NCI-H510A (cell line): ENCODE results near the gene PHYKPL.
"Not testable (repeated sequence)": the region's sequence is repeated elsewhere in the genome, so short reads cannot be mapped to it uniquely, and the experiment has no call there.

Experiments
- DNase-seq: peaks from one replicate; lab custom pipeline; 2025; lab: John Stamatoyannopoulos, UW

The PHYKPL gene

DNA sequence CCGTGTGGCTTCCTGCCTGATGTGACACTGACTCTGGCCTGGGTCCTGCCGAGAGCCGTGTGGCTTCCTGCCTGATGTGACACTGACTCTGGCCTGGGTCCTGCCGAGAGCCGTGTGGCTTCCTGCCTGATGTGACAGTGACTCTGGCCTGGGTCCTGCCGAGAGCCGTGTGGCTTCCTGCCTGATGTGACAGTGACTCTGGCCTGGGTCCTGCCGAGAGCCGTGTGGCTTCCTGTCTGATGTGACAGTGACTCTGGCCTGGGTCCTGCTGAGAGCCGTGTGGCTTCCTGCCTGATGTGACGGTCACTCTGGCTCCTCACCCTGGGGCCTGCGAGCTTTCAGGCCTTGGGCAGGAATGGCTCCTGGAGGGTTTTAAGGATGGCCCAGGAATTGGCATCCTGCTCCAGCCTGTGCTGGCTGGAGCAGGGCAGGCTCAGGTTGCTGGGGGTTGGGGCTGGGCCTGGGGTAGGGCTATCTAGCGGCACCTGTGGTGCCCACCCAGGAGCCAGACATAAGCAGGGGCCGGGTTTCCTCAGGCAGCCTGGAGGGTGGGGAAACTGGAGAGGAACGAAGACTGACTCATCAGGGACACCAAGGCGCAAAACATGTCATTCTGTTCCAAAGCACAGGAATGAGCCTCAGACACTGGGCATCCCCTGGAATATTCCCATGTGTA, 7.2 kb upstream of the PHYKPL start:
- not testable (repeated sequence) for DNase-seq

DNA sequence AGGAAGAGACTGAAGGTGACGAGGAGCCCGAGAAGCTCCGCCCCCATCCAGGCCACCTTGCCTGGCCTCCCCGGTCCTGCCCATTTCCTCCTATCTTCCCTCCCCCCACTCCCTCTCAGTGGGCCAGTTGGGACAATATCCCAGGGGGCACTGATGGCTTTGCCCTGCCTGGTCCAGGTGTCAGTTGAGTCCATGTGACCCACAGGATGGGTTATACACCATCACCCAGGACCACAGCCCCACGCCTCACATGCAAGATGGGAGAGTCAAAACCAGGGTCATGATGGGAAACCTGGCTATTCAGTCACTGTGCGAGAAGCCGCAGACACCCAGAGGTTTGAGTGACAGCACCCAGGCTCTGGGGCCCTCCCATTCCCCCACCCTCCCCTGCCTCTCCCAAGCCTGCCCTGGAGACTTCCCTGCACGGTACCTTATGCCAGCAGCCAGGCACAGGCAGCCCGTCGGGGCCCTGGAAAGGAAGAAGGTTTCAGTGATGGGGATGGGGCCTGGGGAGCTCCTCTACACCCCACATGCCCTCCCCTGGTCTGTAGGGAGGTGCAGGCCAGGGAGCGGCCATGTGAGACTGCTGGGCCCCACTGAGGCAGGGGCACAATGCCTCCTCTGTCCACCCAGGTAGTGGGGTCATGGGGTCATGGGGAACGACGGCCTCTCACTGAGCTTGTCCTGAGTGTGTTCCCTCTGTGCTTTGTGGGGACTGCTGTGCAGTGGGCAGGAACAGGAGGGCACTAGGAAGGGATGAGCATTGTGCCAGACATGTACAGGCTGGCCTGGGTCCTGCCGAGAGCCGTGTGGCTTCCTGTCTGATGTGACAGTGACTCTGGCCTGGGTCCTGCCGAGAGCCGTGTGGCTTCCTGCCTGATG, 6.3 kb upstream of the PHYKPL start:
- no peak for DNase-seq

DNA sequence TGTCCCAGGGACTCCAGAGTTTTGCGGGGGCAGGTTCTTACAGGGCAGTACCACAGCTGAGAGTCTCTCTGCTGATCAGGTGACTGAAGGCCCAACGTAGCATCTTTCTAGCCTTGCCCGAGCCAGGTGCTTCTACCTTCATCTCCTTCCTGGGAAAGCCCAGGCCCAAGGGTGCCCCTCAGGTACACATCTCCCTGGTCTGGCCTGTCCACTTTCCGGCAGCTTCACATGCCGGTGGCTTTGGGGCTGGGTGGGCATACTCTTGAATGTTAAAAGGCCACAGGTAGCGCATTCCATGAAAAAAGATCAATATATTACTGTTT, 5.7 kb upstream of the PHYKPL start:
- DNase-seq = no peak

DNA sequence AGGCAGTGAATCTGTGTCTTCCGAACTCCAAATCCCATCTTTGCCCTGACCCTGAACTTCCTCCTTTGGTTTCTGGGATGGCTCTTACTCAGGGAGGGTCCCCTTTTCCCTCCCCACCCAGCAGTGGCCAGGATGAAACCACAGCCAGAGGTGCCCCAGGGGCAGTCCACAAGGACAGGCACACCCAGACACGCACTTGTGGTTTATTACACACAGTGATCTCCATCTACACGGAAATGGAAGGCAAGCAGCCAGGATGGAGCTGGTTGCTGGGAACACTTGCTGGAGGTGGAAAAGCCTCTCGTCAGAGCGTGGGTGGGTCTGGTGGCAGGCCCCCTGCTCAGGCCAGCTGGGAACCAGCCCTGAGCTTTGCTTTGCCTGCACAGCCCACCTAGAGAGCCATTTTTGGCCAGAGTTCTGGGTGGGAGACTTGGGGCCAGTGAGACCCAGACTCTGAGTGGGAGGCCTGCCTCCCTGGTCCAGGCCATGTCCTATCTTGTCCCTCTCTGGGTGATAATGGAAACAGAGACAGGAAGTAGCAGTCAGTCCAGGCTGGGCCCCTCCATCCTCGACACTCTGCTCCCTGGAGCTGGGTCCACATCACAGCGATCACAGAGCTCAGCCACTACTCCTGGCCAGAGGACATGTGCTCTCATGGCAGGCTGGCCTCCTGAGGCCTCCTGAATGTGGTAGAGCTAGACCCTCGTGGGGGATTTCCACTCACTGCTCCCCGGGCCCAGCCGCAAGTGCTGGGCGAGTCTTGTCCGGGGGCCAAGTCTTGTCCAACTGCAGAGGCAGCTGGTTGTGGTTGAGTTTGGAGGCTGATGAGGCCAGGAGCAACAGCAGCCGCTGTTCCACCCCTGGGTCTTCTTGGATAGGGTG, 5.1 kb upstream of the PHYKPL start:
- no peak for DNase-seq

- DNase-seq = no peak
These were observed 4.1 kb upstream of the PHYKPL start for GRCh38 chr5:178236679-178237078.

DNA sequence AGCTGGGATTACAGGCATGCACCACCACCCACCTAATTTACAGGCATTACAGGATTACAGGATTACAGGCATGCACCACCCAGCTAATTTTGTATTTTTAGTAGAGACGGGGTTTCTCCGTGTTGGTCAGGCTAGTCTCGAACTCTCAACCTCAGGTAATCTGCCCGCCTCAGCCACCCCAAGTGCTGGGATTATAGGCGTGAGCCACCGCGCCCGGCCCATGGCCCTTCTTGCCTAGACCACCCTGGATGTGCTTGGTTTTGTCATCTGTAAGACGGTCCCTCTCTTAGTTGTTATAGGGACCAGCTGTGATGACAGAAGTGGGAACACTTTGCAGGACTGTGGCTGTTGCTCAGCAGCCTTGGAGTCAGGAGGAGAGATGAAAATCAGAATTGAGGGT, 3.5 kb upstream of the PHYKPL start:
- no peak for DNase-seq

- DNase-seq = no peak
These were observed 3.0 kb upstream of the PHYKPL start for GRCh38 chr5:178235588-178235974.

DNA sequence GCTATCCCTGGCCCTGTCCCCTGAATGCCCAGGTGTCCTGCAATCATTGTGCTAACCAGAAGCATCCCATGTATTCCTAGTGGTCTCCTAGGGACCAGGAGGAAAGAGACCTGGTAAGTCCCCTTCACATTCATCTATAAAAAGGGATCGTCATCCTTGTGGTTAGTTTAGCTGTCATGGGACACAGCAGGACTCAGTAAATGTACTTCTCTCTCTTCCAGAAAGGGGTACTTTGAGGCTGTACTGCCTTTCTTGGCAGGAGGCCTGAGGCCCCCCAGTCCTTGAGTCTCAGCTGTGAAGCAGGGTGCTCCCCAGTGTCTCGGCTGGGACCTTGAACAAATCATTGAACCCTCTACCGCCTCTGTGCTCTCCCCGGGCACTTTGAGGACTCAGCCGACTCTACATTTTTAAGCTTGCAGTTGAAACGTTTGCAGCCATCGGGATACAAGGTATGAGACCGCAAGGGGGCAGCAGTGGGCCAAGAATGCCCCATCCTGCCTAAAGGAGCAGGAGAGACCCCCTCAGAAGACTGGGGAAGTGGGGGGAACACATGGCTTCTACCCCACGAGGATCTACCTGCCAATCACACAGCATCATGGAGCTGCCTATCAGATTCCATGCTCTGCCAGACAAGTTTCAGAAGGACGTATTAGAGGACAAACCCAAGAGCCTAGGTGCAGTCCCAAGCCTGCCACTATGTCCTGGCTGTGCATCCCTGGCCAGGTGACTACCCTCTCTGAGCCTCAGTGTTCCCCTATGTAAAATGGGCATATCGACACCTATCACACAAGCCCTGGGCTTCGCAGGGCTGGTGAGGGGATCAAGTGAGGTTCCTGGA, 2.4 kb upstream of the PHYKPL start:
- no peak for DNase-seq

- no peak for DNase-seq
These were observed 1.6 kb upstream of the PHYKPL start for GRCh38 chr5:178234121-178234749.

DNA sequence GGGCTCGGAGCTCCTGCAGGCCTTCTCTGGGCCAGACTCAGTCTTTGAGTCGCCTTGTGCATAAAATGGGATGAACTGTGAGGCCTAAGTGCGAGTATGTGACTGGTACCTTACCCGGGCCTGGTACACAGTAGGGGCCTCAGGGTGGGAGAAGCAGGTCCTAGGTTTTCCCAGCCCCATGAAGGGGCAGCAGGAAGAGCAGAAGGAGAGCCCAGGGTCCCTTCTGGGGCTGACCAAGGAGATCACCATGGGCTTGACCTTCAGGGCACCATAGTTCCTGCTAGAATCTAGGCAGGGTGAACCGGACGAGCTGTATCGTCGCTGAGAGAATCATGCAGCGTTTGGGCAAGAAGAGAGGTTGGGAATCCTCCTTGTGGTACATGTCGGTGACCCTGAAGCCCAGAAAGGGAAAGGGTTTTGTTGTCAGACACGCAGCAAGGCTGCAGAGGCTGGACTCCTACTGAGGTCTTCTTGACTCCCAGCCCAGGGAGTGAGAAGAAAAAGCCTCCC, 373 bp upstream of the PHYKPL start:
- DNase-seq = no peak

DNA sequence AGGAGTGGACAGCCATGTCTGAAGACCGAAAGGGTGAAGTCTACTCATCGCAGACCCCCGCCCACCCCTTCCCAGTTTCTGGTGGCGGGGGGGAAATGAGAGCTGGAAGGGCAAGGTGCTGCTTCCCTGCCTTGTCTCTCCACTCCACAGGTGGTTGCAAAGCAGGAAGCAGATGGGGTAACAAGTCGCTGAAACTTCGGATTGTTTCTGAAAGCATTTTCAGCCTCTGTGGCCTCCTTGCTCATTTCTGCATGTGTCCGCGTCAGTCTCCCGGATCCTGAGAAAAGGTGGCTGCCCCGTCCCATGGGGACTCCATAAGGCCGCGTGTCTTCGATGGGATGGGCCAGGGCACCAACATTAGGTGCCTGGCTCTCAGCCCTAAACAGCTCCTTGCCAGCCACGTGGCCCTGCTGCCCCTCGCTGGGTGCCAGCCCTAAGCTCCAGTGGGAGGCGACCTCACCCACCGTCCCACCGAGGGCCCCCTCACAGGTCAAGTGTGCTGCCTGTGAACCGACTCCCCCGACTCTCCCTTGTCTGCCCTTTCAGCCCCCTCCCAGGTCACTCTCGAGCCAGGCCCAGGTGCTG, 971 bp downstream of the PHYKPL start:
- DNase-seq = no peak

DNA sequence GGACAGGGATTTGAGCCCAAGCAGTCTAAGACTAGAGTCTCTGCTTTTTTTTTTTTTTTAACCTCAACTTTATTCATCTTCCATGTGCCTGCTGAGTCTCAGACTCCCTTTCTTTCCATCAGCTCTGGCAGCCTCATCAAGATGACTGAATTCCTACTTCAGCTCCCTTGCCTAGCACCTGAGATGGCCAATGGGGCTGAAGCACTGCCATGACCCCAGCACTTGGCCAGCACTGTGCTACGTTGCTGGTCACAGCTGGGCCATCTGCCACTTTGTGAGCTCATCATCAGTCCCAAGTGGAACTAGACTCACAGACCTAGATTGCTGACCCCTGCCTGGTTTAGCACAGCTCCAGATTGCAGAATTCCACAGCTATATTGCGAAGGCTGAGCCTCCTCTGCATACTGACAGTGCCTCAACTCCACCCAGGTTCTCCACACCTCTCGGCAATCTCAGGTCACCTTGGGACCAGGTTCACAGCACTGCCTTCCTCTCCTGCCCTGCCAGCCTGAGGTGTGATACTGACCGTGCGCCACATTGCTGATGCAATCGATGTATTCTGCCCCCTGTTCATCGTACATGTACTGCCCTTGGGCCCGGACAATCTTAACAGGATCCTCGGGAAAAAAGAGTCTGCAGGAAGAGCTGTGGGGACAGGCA, 1.6 kb downstream of the PHYKPL start:
- DNase-seq = no peak

GRCh38 chr5:178229861-178230260, 2.7 kb downstream of the PHYKPL start:
- no peak for DNase-seq

GRCh38 chr5:178229111-178229510, 3.5 kb downstream of the PHYKPL start:
- not testable (repeated sequence) for DNase-seq

DNA sequence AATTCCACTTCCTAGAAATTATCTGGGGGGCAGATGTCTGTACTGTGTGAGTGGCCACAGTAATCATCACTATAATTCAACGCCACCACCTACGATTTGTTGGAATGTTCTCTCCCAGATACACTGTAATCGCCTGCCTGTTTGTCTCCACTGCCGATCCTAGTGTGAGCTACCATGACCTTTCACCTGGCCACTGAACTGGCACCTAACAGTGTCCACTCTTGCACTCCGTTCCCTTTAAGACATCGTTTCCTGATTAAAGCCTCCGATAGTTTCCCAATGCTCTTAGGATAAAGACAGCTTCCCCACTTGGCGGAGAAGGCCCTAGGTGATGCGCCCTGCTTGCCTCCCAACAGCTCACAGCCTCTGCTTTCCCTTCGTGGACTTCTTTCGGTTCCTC, 4.0 kb downstream of the PHYKPL start:
- DNase-seq = no peak

DNA sequence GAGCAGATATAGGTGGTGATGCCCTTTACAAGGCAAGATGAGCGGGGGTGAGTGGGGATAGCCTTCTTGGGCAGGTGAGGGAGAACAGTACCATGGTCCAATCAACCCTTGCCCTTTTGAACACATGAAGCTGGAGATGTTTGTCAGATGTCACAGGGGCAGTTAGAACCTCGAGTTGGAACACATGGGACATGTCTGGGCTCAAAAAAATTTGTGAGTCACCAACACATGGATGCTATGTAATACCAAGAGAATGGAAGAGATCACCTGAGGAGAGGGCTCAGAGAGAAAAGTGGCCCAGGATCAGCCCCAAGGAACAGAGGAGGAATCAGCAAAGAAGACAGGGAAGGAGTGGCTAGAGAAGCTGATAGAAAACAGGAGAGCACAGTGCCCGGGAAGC, 4.7 kb downstream of the PHYKPL start:
- DNase-seq = no peak

DNA sequence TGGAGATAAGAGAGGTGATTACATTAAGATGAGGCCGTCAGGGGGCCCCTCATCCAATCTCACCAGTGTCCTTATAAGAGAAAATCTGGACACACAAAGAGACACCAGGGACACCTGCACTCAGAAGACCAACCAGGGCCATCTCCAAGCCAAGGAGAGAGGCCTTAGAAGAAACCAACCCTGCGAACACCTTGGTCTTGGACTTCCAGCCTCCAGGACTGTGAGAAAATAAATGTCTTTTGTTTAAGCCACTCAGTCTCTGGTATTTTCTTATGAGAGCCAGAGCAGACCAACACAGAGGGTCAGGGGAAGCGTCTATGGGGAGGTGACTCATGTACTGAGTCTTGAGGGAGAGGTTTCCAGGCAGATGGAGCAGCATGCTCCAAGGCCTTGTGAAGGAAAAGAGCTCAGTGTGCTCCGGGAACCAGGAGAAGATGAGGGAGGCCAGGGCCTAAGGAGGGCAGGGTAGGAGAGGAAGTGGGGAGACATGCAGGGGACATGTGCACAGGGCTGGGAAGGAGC, 5.4 kb downstream of the PHYKPL start:
- no peak for DNase-seq

GRCh38 chr5:178225174-178225573, 7.4 kb downstream of the PHYKPL start:
- DNase-seq = no peak

GRCh38 chr5:178224403-178224802, 8.2 kb downstream of the PHYKPL start:
- no peak for DNase-seq

DNA sequence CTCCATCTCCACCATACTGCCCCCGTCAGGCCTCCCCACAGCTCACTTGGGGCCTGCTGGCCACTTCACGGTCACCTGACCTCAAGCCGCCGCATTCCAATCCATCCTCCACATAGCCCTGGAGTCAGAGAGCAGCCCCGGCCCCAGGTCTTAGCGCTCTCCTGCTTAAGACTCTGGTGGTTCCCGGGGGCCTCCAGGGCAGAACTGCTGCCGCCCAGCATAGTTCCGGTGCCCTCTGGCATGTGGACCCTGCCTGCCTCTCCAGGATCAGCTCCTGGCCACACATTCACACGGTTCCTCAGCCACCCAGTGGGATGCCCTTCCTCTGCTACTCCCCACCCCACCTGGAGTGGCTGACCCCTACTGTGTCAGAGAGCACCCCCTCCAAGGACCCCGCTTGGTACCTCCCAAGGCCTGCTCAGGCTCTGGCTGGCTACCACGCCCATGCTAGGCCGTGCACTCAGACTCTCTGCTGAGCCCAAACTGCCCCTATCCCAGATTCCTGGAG, 8.7 kb downstream of the PHYKPL start:
- DNase-seq = no peak
